Stimulated activated CD8-positive, alpha-beta memory T cell treated with anti-CD3 and anti-CD28 coated beads, Interleukin-7, amount 100 ng/mL, for 4 hours (primary cell): ENCODE results near the gene NMUR1.

Experiments
- DNase-seq, 2 donors: peaks; one replicate each; pipeline ENCODE4 v3.0.0-alpha.2; 2020; ENCODE audit warnings: low read depth in 2 of 2

The NMUR1 gene

DNA sequence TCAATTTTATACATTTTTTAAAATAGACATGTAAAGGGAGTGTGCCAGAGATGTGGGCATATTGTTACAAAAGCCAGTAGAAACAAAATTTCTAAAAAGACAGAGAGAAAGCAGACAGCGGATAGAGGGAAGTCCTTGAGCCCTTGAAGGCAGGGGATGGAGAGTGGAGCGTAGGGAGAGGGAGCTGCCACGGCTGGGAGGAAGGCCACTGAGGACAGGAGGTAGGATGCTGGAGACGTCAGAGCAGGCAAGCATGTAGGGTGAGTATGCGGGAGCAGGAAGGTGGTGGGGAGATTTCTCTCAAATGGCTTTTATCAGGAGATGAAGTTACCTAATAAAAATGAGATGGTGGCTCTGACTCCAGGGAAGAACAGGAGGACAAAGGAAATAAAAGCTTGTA is 41.9 kb downstream of the NMUR1 start:
- no peak for DNase-seq

- no peak for DNase-seq
Measured at GRCh38 chr2:231486851-231487596, 43.2 kb downstream of the NMUR1 start.

DNA sequence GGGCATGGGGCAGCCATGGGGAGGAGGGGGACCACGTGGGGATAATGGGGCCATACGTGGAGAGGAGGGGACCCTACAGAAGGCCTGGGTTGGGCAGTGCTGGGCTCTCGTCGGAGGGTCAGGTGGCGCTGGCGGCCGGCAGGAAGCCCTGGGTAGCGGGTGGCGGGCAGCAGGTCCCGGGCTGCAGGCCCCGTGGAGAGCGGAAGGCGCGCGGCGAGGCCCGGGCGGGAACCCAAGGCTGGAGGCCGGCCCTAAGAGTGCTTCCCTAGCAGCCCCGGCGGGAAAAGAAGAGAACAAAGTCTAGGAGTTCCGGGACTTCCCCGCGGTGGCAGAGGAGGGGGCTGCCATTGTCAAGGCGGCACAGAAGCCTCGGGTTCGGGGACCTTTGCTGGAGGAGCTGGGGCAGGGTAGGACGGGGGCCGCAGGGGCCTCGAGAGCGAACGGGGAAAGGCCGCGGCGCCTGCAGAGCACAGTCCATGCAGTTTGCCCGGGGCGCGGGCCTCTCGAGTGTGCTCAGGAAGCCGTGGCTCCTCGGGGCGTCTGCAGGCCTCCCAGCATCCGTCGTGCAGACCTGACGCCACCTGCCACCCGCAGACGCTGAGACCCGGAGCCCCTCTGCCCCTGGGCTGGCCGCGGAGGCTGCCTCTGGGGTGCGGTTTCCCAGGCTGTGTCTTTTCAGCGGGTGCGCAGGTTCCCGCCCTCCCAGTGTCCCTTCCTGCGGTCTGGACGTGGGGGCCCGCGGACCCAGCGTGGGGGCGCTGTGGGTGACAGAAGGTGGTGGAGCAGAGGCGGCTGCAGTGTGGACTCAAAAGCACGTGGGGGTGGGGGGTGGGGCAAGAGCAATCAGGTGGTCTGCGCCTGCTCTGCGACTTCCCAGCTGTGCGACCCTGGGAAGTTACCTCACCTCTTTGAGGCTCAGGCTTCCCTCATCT is 46.6 kb downstream of the NMUR1 start:
- peak in 1 of 2 donors; percentile 9 for DNase-seq

GRCh38 chr2:231482806-231483391 is 47.3 kb downstream of the NMUR1 start:
- peak; percentile 30 to 60 for DNase-seq

DNA sequence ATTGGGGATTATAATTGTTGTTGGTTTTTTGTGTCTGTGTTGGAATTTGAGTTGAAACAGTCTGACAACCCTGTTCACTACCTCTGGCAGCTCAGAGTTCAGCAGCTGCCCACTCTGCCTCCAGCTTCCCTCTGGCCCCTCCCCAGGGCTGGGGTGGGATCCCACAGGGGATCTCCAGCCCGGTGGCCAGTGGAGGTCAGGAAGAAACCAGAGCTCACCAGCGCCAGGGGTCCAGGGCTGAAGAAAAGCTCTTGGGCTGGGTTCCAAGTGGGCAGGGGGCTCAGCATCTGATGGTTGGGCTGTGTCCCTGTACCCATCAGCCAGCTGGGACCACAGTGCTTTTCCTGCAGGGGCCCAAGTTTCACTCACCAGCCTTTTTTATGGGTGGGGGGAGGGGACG is 49.5 kb downstream of the NMUR1 start:
- DNase-seq = no peak

- no peak for DNase-seq
Measured at GRCh38 chr2:231479455-231479854, 50.8 kb downstream of the NMUR1 start.

DNA sequence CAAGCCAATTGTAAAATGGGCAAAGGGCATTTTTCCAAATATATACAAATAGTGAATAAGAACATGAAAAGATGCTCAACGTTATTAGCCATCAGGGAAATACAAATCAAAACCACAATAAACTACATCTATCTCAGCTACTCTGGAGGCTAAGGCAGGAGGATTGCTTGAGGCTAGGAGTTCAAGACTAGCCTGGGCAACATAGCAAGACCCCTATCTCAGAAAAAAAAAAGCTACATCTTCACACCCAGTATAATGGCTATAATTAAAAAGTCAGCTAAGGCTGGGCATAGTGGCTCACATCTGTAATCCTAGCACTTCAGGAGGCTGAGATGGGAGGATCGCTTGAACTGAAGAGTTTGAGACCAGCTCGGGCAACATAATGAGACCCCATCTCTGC is 53.3 kb downstream of the NMUR1 start:
- no peak for DNase-seq

DNA sequence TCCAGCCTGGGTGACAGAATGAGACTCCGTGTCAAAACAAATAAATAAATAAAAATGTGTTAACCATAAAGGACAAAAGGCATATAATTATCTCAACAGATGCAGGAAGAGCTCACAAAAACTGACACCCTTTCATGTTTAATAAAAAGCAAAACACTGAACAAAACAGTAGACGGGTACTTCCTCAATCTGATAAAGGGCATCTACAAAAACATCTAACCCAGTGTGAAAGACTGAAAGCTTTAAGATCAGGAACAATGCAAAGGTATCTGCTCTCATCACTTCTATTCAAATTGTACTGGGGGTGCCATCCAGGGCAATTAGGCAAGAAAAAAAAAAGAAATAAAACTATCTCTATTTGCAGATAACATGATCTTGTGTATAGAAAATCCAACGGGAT is 54.3 kb downstream of the NMUR1 start:
- no peak for DNase-seq
